Ishikawa (cell line): ENCODE measurements around the gene STC2.

Experiments used
- CEBPB ChIP-seq: IDR thresholded peaks from 2 replicates; pipeline ENCODE4 v1.6.1; 2012
- CREB1 ChIP-seq: IDR thresholded peaks from 2 replicates; pipeline ENCODE4 v1.6.1; 2012; ENCODE audit warnings: low read depth
- EGR1 ChIP-seq: IDR thresholded peaks from 2 replicates; pipeline ENCODE4 v1.6.1; 2012
- EP300 ChIP-seq: IDR thresholded peaks from 2 replicates; pipeline ENCODE4 v1.6.1; 2012; ENCODE audit warnings: borderline replicate concordance
- FOXM1 ChIP-seq: IDR thresholded peaks from 2 replicates; pipeline ENCODE4 v1.6.1; 2012; ENCODE audit warnings: low read depth, borderline replicate concordance
- NFIC ChIP-seq: IDR thresholded peaks from 2 replicates; pipeline ENCODE4 v1.6.1; 2012
- RAD21 ChIP-seq: IDR thresholded peaks from 2 replicates; pipeline ENCODE4 v1.6.1; 2012; ENCODE audit warnings: low read depth
- TAF1 ChIP-seq: IDR thresholded peaks from 2 replicates; pipeline ENCODE4 v1.6.1; 2012; ENCODE audit warnings: low read depth, mild to moderate bottlenecking
- TCF12 ChIP-seq: IDR thresholded peaks from 2 replicates; pipeline ENCODE4 v1.6.1; 2012; ENCODE audit warnings: low read depth
- TEAD4 ChIP-seq: IDR thresholded peaks from 2 replicates; pipeline ENCODE4 v1.6.1; 2012
- YY1 ChIP-seq: IDR thresholded peaks from 2 replicates; pipeline ENCODE4 v1.6.1; 2012; ENCODE audit warnings: low read depth
- ZBTB7A ChIP-seq: IDR thresholded peaks from 2 replicates; pipeline ENCODE4 v1.6.1; 2012; ENCODE audit warnings: low read depth
- TF ChIP-seq, protein P1 (sequence below): IDR thresholded peaks from 2 replicates; pipeline ENCODE4 v1.6.1; 2012
- TF ChIP-seq, protein P2 (sequence below): IDR thresholded peaks from 2 replicates; pipeline ENCODE4 v1.6.1; 2012
- TF ChIP-seq, protein P3 (sequence below): IDR thresholded peaks from 2 replicates; pipeline ENCODE4 v1.6.1; 2012; ENCODE audit warnings: low read depth, mild to moderate bottlenecking

The STC2 gene

DNA sequence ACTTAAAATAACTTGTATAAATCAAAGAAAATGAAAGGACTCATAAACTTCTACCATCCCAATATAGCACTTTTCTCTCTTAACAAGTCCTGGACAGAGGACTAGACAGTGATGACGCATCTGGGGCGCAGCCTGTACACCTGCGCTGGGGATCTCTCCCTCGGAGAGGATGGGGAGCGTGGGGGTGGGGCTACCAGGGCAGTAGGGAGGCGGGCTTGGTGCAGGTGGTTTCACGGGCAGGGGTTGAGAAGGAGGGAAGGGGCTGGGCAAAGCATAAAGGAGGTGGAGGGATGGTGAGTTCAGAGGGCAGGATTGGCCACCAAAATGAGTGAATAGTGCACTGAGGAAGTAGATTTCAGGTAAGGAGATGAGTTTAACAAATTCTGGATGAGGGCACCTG is 41.1 kb downstream of the STC2 start:
- no peak for TF ChIP-seq TCF12
- no peak for TF ChIP-seq TAF1
- no peak for TF ChIP-seq CREB1
- TF ChIP-seq CEBPB, result no peak
- no peak for TF ChIP-seq NFIC
- no peak for TF ChIP-seq EGR1
- TF ChIP-seq, protein P1, sequence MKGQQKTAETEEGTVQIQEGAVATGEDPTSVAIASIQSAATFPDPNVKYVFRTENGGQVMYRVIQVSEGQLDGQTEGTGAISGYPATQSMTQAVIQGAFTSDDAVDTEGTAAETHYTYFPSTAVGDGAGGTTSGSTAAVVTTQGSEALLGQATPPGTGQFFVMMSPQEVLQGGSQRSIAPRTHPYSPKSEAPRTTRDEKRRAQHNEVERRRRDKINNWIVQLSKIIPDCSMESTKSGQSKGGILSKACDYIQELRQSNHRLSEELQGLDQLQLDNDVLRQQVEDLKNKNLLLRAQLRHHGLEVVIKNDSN, result no peak
- TF ChIP-seq FOXM1, result no peak
- no peak for TF ChIP-seq ZBTB7A
- TF ChIP-seq YY1, result no peak
- TF ChIP-seq EP300, result no peak
- TF ChIP-seq, protein P2, sequence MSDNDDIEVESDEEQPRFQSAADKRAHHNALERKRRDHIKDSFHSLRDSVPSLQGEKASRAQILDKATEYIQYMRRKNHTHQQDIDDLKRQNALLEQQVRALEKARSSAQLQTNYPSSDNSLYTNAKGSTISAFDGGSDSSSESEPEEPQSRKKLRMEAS, result no peak
- TF ChIP-seq RAD21, result no peak
- no peak for TF ChIP-seq TEAD4

DNA sequence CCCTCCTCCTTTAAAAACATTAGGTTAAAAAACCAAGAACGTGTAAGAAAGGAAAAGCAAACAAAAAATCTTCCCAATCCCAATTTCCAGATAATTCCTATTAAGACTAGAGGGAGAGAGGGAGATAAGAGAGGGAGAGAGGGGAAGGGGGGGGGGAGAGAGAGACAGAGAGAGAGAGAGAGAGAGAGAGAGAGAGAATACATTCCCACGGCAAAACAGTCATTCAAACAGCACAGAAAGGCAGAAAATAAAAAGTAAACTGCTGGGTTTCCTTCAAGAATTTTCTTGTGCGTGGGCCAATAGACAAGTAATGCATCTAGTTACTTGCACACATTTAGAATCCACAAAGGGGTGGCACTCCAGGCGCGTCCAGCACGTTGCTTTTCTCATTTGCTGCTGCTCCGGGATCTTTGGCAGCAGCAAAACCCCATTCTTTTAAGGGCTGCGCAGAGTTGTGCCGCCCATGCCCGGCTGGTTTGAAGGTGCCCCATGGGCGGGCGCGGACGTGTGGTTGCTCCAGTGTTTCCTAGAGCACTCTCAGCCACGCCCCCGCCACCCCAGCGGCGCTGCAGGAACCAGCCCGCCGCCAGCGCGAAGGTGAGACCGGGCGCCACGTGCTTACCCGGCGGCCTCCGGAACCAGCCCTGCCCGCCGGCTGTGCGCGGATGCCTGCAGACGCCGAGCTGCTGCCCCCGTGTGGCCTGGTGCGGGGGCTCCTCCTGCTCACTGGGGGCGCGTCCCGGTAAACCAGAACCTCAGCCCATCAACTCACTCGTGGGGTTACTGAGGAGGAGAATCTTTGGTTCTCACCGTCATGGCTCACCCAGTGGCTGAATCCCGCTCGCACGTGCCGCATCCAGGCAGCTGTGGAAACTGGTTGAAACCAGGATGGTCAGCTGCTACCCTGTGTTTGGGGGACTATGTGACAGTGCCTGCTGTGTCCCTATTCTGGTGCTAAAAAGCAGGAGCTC is 44.6 kb downstream of the STC2 start:
- TF ChIP-seq NFIC (no peak), EP300 (peak; percentile 46; the same call in 1 of the 2 replicates), TAF1 (no peak), CREB1 (no peak), TEAD4 (0 out of 2 replicates have a peak, but pooled peaks have one; percentile 31), FOXM1 (no peak), TCF12 (peak; percentile 83), ZBTB7A (no peak), YY1 (peak; percentile 49; the same call in 1 of the 2 replicates), RAD21 (peak; percentile 80), EGR1 (peak; percentile 71), CEBPB (no peak)
- TF ChIP-seq, protein P1, result peak; percentile 84
- TF ChIP-seq, protein P3, sequence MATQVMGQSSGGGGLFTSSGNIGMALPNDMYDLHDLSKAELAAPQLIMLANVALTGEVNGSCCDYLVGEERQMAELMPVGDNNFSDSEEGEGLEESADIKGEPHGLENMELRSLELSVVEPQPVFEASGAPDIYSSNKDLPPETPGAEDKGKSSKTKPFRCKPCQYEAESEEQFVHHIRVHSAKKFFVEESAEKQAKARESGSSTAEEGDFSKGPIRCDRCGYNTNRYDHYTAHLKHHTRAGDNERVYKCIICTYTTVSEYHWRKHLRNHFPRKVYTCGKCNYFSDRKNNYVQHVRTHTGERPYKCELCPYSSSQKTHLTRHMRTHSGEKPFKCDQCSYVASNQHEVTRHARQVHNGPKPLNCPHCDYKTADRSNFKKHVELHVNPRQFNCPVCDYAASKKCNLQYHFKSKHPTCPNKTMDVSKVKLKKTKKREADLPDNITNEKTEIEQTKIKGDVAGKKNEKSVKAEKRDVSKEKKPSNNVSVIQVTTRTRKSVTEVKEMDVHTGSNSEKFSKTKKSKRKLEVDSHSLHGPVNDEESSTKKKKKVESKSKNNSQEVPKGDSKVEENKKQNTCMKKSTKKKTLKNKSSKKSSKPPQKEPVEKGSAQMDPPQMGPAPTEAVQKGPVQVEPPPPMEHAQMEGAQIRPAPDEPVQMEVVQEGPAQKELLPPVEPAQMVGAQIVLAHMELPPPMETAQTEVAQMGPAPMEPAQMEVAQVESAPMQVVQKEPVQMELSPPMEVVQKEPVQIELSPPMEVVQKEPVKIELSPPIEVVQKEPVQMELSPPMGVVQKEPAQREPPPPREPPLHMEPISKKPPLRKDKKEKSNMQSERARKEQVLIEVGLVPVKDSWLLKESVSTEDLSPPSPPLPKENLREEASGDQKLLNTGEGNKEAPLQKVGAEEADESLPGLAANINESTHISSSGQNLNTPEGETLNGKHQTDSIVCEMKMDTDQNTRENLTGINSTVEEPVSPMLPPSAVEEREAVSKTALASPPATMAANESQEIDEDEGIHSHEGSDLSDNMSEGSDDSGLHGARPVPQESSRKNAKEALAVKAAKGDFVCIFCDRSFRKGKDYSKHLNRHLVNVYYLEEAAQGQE, result no peak
- TF ChIP-seq, protein P2, result peak; percentile 100

DNA sequence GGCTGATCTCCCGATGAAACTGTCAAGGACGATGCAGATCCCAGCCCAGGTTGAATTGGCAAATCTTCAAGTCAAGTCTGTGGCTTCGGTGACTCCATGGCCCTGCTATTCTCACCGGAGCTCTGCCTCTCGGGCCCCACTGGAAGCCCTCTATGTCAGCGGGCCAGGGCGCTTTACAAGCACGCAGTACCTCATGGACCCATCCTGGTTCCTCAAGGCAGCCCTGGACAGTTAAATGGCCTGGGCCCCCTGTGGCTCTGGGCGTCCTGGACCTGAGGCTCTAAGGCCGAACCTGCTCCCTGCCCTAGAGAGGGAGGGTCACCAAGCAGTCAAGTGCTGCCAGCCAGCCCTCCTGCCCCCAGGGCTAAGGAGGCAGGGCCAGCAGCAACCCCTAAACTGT is 45.3 kb downstream of the STC2 start:
- TF ChIP-seq, protein P3, result no peak
- TF ChIP-seq, protein P2, result no peak
- TF ChIP-seq FOXM1 (no peak), CEBPB (no peak), TCF12 (no peak), NFIC (no peak), EP300 (no peak), EGR1 (no peak), CREB1 (no peak), ZBTB7A (no peak)
- TF ChIP-seq, protein P1, result no peak

DNA sequence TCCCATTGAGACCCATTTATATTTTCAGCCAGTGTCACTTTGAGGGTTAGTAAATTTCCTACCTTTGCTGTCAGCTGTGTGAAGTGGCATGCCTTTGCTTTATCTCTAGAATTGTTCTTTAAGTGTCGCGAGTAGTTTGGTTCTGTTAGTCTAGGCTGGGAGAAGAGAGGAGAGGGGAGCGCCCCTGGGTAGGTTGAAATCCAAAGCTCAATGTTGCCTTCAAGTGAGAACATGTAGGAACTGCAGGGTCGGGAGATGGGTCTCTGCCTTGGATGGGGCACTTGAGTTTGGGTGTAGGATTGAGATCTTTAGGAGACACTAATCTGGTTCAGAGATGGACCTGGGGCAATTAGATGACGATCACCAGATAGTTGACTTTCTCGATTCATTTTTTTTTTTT is 46.3 kb downstream of the STC2 start:
- no peak for TF ChIP-seq YY1
- TF ChIP-seq ZBTB7A, result no peak
- TF ChIP-seq RAD21, result peak; percentile 55
- no peak for TF ChIP-seq NFIC
- no peak for TF ChIP-seq CREB1

DNA sequence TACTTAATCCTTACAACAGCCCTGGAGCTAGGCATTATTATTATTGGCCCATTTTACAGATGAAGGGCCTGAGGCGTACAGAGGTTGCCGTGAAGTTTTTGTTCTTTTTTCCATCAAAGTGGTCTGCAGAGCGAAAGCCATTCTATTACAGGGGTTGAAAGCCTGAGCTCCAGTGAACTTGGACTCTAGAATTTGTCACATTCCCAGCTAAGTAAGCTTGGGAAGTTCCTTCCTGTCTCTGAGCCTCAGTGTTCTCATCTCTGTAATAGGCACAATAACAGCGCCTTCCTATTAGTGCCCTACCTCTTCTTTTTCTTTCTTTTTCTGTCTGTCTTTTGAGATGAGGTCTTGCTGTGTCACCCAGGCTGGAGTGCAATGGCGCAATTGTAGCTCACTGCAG is 49.0 kb downstream of the STC2 start:
- no peak for TF ChIP-seq TAF1
- TF ChIP-seq, protein P3, result no peak
- TF ChIP-seq, protein P1, result no peak
- TF ChIP-seq, protein P2, result no peak
- no peak for TF ChIP-seq EP300
- no peak for TF ChIP-seq ZBTB7A
- no peak for TF ChIP-seq FOXM1
- no peak for TF ChIP-seq TEAD4
- TF ChIP-seq CREB1, result no peak
- TF ChIP-seq EGR1, result no peak
